GM19463 (cell line): ENCODE results near the gene SLC39A2.
"Not testable (repeated sequence)": the region's sequence is repeated elsewhere in the genome, so short reads cannot be mapped to it uniquely, and the experiment has no call there.

Source experiments
- ATAC-seq: cut with Tn5 transposase; IDR thresholded peaks from one replicate; pipeline ENCODE4 v1.9.1; 2021; ENCODE audit warnings: mild to moderate bottlenecking, moderate library complexity; ENCODE audit not compliant: unreplicated experiment

The SLC39A2 gene

DNA sequence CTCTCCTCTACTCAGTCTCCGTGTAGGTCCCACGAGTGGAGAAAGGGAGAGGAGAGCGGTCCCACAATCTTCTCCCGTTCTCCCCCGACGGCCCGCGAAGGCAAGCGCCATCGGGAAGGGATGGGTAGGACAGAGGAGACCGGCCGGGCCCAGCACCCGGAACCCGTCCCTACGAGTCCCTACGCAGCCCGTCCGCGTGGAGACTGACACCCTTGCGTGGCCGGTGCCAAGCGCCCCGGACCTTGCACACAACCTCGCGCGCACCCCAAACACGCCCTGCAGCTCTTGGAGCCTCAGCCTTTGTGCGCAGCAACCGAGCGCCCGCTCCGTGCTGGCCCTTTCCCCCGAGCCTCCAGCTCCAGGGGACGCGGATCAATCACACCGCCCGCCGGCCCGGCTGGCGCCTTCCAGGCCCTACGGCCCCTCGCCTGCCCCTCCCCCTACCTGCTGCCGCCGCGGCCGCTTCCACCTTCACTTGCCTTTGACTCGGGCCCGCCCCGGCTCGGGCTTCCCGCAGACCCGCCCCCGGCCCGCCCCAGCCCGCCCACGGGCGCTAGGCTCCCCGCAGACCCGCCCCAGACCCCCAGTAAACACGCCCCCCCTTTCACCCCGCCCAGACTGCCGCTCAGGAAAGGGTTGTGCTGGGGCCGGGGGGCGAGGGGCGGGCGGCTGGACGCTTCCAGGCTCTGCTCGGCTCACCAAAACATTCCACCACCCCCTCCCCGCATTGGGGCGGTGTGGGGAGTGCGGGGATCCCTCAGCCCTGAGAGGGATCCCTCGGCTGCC is 25.7 kb downstream of the SLC39A2 start, which contains the start of gene NDRG2:
NDRG2 (minus strand) TSS at position 477 of the 786 bp plus-strand sequence. CDS start 1,746 bp downstream, outside the sequence.
- no peak for ATAC-seq

DNA sequence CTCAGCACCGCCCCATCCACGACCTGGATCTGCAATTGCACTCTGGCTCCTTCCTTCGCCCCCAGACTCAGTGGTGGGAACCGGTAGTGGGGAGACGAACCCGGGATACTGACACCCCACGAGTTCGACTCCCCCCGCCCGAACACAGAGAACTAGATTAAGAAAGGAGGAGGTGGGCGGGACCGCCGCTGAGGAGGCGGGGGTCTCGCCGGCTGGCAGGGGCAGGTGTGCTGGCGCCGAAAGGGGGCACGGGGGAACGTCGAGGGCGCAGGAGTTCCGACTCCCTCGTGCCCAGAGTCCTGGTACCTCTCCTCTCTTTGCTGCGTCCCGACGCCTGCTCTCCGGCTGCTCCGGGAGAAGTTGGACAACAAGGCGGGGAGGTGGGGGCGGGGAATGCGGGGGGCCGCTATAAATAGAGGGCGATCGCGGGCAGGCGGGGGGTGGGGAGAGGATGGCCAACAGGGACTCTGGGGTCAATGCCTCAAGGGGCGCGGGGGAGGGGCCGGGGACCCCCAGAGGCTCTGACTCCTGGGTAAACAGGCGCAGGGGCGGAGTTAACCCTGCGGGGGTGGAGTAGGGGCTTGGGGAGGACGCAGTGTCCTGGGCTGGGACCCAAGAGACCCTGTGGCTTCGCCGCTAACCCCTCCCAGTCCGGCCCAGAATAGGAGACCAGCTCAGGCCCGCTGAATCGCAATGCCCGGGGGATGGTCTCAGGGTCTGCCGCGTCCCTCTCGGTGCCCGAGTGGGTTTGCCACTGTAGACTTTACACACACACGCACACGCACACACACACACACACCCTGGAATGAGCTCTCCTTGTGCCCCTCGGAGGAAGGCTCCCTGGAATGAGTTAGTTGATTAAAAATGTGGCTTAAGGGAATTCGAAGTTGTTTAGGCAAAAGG is 26.5 kb downstream of the SLC39A2 start:
- ATAC-seq, result no peak

DNA sequence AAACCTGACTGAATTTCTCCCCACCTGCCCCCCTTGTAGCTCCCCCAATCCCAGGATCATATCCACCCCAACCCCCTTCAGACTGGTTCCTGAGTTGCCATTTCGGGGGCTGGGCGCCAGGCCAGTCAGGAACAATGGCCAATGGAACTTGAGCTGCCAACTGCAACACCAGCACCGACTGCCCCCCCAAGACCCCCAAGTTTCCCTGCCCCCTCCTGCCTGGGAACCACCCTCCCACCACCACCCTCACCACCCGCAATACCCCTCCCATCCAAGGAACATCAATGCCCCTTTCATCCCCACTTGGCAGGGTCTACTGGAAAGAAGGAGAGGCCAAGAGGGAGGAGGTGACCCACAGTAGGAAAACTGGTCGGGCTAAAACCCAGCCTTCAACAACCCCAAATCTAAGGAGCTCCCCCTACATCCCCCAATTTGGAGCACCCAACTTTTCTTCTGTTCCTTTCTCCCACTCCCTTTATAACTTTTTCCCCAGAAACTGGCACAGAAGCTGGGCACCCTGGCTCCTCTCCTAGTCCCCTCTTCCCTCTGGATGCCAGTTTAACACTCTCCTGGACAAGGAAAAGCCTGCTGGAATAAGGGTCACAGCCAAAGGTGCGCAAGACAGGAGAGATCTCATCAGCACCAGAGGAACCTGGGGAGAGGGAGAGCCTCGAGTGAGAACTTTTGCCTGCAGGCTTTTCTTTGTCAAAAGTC is 27.3 kb downstream of the SLC39A2 start:
- no peak for ATAC-seq

DNA sequence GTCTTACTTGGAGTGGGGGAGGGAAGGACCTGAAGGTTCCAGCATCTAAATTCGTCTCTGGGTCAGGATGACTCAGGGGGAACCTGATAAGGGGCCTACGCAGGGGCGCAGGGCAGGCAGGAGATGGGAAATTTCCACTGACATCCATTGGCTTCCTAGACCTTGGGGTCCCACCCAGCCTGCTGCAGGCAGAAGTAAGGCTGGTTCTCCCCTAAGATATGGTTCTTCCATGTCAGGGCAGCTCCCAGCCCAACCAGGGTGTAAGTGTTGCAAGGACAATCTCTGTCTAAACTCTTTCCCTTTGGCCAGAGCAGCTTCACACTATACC is 27.9 kb downstream of the SLC39A2 start:
- ATAC-seq, result no peak

DNA sequence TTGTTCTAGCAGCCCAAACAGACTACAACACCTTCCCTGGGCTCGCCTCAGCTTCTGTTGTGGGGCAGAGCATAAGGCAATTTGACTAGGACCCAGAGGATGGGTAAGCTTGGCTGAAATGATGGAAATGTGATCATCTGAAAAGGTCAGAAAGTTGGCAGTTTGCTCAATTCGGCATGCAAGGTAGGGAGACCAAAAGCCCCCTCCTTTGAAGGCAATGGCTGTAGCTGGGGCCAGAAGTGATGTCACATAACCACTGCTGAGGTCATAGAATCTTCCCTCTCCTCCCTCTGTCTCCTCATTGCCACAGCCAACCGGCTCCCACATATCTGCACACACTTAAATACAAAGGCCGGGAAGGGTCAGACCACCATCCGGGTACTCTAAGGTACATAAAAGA is 30.8 kb downstream of the SLC39A2 start, which contains the start of gene TPPP2:
TPPP2 (plus strand) TSS at position 301 of the 400 bp plus-strand sequence. CDS start 365 bp downstream, outside the sequence.
- no peak for ATAC-seq

DNA sequence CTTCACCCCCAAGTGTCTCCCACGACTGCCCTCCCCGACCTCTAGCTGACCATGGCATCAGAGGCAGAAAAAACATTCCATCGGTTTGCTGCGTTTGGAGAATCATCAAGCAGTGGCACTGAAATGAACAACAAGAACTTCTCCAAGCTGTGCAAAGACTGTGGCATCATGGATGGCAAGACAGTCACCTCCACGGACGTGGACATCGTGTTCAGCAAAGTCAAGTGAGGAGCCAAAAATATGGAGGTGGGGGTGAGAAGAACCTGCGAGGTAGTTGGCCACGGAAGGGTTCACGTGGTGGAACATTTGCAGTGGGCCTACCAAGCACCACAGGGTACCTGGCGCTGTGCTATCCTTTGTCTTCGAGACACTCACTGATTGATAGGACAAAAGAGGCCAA is 31.4 kb downstream of the SLC39A2 start:
- ATAC-seq, result no peak

DNA sequence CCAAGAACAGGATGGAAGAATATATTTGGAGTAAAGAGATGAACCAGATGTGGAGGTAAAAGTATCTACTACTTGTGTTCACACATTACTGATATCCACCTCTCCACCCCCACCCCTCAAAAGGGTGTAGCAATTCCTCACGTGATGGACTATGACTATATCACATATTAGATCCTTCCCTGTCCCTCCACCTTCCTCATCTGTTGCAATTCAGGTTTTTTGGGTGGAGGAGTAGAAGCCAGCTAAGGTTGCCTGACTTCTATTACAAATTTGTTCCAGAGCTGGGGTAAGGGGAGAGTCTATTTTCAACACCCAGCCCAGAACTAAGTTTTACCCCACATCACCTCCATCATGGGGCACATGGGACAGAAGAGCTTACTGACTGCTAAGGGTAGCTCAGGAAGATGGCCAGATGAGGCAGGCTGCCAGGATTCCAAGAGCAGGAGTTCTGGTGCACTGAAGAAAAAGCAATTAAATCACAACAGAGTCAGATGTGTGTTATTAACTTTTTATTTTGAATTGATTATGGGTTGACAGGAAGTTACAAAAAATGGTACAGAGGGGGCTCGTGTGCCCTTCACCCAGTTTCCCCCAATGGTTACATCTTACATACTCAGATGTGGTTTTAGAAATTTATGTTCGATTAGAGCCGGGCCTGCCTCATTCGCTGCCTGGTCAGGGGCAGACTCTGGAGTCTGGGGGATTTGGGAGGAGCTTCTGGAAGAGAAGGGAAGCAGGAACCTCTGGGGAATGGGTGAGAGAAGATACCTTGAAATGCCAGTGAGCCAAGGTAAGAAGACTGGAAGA is 33.4 kb downstream of the SLC39A2 start:
- ATAC-seq, result no peak

DNA sequence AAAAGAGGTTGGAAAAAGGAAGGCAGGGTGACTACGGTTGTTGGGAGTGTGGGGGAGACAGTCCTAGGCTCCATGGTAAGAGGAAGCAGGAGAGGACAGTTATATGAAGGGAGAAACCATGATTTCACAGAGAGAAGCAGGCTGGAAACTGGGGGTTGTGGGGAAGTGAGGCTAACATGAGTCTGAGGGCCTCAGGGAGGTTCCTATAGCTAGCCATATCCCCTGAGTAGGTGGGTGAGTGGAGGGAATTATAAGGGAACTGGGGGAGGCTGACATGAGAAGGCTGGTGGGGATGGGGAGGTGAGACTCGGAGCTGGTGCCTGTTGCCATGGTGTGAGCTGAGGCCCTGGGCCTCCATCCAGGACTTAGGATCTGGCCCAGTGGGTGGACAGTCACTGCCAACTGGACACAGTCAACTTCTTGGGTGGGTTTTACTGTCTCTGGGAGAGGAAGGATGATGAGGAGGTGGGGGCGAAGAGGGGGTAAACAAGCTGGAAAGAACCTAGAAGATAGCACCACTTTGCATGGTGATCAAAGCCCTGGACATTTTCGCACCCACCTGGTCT is 34.1 kb downstream of the SLC39A2 start:
- ATAC-seq, result no peak

DNA sequence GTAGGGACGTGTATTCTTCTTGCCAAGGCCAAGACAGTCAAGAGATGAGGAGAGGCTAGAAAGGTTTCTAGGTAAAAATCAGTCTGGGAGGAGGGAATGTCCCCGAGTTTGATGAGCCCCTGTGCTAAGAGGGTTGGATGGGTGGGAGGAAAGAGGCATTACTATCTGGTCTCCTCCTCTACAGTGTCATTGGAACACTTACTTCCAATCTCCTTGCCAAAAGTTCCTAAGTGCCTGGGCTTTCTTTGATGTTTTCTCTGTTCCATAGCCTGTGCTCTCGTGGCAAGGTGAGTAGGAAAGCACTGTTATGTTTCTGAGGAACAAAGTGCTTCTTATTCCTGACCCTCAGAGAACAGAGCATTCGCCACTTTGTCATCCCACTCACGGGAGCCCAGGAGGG is 35.6 kb downstream of the SLC39A2 start, which contains the start of gene RNASE13:
RNASE13 (minus strand) TSS at position 101 of the 400 bp plus-strand sequence. CDS start 519 bp downstream, outside the sequence.
- ATAC-seq, result no peak

DNA sequence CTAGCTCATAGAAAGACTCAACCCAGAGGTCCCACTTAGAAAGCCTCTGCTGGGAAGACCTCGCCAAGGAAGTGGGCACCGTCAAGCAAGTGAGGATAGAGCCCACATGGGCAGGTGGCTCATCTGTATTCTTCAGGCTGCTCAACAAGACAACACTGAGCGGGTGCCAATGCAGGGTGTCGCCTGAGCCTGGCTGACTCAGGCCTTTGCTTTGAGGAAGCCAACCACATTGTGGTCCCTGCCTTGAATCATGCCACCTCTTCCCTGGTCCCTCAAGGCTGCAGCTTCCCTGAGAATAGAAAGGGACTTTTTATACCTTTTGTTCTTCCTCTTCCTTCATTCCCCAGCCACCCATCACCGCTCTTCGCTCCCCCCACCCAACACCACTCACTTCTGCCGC is 37.7 kb downstream of the SLC39A2 start:
- ATAC-seq, result no peak

DNA sequence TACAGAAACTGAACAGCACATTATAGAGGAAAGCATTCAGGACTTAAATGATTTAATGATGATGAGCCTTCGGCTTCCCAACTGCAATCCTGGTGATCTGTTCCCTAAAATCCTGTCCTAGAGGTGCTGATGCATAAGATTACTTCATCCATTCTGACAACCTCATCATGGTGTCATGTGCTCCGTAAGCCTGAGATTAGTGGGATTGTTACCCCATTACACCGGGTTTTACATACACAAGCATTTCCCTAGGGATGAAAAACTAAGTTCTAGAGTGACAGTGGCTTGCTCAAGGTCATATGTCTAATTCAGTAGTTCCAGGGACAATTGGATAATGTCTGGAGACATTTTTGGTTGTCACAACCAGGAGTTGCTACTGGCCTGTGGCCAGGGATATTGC is 38.1 kb downstream of the SLC39A2 start:
- no peak for ATAC-seq

DNA sequence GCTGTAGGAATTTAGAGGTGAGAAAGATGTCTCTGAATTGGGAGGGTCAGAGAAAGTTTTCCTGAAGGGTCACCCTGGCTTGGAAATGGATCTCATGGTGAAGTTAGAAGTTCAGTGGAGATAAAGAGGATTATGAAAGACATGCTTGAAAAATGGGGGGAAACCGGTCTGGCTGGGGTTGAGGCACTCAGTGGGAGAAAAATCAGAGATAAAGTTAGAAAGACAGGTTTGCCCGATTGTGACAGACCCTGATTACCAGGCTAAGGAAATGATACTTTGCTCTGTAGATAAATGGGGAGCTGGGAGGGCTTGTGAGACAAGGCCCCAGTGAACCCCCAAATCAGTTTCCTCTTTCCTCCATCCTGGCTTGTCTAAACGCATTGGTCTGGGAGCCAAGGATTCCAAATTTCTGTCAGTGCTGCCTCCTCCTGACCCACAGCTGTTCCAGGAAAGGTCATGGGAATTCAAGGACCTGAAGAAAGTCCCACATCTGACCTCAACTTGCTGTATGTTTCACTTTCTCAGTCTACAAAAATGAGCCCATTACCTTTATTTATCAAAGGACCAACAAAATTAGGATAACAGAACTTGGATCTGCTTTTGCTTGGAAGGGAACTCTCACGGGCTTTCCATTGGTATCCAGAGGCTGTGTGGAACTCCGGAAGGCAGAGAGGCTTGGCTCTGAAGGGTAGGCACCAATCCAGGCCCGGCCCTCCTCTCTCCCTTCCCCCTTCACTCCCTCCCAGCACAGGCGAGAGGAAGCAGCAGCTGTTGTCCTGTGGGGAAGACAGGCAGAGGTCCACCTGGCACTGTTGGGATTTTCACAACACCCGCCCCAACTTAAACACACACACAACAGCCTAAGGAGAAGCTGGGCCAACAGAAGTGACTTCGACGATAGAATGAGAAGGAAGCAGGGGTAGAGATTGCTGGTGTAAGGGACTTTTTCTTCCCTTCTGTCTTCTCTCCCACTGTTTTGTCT is 39.6 kb downstream of the SLC39A2 start:
- ATAC-seq, result no peak

DNA sequence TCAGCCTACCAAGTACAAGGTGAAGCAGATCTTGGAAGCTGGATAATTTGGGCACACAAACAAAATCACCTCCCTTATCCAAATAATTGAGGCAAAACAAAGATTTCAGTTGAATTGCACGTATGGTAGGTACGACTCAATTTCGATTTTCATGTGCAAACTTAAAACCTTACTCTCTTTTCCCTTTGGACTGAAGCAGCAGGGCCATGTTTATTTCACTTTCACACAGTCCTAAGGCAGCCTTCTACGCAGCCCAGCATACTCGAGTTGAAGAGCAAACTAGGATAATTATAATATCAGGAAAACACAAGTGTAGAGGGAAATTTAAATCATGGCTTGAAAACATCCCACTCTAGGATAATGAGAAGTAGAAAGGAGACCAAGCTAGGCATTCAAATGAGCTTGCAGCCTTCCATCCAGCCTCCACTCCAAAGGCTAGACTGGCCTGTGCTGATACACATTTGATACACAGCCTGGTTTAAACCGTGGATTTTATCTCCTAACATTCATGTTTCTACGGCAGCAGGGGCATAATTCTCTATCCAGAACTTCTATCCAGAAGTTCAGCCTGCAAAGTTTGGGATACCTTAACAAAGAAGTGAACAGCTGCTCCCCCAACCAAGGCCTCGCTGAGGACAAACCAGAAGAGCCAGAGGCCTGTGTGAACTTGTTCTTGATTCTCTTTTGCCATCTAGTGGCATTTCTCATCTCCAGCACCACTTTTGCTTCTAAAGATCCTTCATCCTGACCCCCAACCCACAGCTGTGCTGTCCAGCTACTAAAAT is 40.7 kb downstream of the SLC39A2 start:
- no peak for ATAC-seq

DNA sequence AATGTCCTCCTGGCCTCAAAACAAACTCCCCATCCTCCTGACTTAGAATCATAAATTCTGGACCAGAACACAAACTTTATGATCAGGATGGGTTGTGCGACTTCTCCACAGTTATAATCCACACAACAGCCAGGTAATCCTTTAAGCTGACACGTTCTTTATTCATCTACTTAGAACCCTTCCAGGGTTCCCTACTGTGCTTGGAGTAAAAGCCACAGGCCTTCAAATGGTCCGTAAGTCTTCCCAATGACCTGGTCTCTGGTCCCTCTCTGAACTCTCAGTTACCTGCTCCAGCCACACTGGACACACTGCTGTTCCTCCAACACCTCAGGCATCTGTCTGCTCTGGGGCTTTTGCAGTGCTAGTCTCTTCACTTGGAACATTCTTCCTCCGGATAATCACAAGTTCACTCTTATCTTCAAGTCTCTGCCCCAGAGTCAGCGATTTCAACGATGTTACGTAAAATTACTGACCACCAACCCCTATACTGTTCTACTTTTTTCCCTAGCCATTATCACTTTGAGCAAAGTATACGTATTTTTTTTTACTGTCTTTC is 41.4 kb downstream of the SLC39A2 start:
- ATAC-seq, result no peak

DNA sequence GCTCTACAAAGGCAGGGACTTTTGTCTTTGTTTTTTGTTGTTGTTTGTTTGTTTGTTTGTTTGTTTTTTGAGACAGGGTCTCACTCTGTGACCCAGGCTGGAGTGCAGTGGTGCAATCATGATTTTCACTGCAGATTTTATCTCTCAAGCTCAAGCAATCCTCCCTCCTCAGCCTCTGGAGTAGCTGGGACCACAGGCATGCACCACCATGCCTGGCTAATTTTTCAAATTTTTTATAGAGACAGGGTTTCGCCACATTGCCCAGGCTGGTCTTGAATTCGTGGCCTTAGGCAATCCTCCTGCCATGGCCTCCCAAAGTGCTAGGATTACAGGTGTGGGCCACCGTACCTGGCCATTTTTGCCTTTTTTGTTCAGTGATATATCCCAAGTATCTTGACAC is 41.8 kb downstream of the SLC39A2 start:
- ATAC-seq, result not testable (repeated sequence)

DNA sequence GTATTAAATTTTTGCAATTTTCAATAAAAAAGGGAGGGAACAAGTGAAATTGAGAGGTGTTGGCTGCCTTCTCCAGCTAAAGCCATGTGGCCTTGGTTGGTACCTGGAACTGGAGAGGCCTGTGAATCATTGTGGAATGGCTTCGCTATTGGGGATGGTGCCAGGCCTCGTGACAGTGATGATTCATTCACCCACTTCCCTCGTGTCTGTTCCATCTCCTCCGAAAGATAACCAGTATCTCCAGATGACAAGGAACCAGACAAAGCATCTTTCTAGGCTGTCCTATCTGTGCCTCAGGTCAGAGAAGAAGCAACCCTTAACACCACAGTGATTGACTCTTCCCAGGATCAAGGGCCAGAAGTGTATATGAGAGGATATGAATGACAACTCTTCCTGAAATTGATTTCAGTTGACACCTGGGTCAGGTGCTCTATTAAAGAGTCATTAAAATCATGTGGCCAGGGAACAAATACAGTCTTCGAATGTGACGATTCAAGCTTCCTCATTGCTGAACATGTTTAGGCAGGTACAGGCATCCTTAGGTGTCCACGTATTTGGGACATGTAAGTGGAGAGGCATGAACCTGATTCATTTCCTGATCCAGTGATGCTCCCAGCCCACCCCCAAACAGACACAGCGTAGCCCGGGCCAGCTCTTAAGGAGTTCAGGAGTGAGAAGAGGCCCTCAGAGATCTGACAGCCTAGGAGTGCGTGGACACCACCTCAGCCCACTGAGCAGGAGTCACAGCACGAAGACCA is 42.8 kb downstream of the SLC39A2 start, which contains the start of gene RNASE7:
RNASE7 (plus strand) TSS at position 687 of the 758 bp plus-strand sequence. CDS start 631 bp downstream, outside the sequence.
- no peak for ATAC-seq

DNA sequence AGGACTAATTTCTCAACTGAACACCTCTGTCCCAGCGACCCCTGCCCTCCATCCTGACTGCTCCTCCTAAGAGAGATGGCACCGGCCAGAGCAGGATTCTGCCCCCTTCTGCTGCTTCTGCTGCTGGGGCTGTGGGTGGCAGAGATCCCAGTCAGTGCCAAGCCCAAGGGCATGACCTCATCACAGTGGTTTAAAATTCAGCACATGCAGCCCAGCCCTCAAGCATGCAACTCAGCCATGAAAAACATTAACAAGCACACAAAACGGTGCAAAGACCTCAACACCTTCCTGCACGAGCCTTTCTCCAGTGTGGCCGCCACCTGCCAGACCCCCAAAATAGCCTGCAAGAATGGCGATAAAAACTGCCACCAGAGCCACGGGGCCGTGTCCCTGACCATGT is 43.8 kb downstream of the SLC39A2 start:
- ATAC-seq, result no peak
